Lung microvascular endothelial cell (primary cell): ENCODE data around the gene AKAP12. TPM values are rescaled to one million over a fixed set of nuclear protein-coding genes. Genes with fewer than 3 reads are reported as not detected.
A peak's percentile ranks its signal among the peaks of the same experiment; 100 is the strongest.

Experiments
- DNase-seq, 2 donors: peaks; one replicate each; pipeline versions ENCODE4 v3.0.0 to v3.0.0-alpha.2; 2010; ENCODE audit warnings: low read depth in 2 of 2
- total RNA-seq: library from RNA; depleted of rRNA; stranded (reverse); fragments of >200 nt; gene quantifications from 2 replicates; pipeline ENCODE4 v1.2.1, GENCODE V29; 2014

Gene AKAP12
- total RNA-seq, 1 donor from 2014 or later, result 900 TPM

DNA sequence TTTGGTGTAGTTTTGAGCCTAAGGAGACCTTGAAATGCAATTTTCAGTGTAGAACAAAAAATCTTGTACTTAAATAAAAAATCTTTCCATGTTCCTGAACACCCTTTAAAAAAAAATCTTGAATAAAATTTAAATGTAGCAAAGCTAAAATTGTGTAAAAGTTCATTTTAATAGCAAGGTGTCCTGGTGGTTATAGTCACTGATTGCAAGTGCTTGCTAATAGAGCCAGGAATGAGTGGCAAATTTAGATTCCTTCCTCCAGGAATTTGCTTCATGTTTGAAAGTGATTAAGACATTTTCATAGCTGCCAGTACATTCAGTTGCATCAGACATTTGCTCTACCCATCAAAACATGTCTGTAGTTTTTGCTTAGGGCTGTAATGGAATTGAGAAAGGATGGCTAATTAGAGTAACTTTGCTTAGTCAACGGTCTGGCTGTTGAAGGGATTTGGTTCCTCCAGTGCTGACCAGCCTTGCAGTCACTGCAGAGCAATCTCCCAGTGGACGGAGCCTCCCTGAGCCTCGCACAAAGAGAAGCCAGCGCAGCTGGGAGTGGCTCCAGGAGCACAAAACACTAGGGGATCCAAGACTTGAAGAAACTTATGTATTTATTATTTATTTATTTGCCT lies 36.5 kb downstream of the AKAP12 start:
- no peak for DNase-seq

DNA sequence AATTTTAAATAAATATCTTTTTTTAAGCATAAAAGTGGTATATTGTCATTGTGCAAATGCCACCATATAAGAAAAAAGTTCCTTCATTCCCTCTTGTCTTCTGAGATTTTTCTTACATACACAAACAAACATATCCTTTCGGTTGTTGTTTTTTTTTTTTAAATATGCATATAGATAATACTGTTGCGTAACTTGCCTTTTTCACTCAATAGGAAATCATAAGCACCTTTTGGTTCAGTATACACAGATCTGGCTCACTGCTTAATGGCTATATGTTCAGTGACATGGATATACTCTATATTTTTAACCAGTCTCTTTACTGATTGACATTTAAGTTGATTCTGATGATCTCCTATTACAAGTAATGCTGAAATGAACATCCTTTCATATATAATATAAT lies 40.1 kb downstream of the AKAP12 start:
- DNase-seq, result no peak

DNA sequence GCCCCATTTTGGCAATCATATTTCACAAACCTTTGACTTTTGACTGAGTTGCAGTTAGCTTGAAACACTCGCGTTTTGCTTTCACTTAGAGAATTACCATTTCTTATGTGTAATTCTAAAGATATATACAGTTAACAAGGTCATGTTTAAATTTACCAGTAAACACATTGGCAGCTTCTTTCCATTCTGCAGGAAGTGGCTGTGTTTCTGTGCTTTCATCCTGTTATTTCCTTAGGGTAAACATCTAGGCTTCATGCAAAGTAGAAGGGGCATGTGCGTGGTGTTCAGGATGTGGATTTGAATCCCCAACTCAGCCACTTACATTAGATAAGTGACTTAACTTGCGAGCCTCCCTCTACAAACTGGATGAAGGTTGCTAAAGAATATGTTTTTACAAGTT lies 41.1 kb downstream of the AKAP12 start:
- DNase-seq, result peak in 1 of 2 donors; percentile 12

DNA sequence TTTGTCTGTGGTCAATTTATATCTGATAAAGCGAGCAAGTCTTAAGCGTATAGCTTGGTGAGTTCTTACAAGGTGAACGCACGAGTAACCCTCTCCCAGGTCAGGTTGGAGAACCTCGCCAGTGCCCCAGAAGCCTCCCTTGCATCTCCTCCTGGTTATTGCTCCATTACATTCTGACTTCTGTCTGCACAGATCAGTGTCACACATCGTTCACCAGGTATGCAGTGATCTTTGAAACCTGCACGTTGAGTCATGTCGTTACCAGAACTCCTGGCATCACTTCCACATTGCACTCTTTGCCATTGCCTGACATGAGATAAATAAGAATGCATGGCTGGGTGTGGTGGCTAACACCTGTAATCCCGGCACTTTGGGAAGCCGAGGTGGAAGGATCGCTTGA lies 44.2 kb downstream of the AKAP12 start:
- peak in 1 of 2 donors; percentile 24 for DNase-seq

DNA sequence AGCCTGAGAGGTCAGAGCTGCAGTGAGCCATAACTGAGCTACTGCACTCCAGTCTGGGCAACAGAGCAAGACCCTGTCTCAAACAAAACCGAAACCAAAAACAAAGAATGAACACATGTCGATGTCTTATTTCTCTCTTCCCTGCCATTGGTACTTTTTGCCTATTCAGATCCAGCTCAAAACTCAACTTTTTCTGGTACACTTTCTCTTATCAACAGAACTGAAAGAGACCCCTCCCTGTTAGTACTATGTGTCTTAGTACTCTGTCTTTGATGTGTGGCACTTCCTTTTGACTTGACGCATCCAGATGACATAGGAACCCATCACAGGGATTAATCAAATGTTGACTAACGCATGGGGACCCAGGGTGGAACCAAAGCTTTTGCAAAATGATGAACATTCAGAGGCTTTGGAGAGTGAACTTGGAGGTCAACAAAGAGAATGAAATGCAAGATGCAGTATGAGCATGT lies 44.8 kb downstream of the AKAP12 start:
- peak; percentile 39 to 49 for DNase-seq

DNA sequence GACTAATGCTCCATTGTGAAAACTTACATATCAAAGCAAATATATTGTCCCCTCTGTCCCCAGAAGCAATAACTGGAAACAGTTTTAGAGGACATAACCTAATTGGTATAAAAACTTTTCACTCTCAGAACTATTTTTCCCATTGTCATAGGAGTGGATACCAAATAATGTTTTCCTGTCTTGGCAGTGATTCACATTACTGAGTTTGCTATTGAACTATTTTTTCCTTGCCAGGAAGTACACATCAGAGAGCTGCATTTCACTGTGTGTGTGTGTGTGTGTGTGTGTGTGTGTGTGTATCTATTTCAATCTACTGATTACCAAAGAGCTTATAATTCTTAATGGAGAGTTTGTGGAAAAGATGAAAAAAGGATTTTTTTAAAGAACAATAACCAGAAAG lies 45.4 kb downstream of the AKAP12 start:
- peak; percentile 91 to 96 for DNase-seq

DNA sequence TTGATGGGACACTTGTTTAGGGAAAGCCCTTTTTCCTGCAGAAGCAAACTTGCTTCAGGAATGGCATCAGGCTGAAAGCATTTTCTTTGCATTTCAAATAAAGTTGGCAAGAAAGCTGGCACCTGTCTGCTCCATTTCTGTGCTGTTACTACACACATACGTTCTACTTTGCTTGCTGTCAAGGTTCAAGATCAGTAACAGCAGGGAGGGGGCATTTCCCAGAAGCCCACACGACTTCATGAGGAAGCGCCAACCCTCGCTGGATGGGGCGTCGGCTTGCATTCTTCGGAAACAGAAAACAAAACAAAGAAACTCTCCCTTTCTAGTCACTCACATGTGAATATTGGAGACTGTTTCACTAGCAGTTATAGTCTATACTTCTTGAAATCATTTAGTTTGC lies 46.4 kb downstream of the AKAP12 start:
- peak; percentile 38 to 57 for DNase-seq

DNA sequence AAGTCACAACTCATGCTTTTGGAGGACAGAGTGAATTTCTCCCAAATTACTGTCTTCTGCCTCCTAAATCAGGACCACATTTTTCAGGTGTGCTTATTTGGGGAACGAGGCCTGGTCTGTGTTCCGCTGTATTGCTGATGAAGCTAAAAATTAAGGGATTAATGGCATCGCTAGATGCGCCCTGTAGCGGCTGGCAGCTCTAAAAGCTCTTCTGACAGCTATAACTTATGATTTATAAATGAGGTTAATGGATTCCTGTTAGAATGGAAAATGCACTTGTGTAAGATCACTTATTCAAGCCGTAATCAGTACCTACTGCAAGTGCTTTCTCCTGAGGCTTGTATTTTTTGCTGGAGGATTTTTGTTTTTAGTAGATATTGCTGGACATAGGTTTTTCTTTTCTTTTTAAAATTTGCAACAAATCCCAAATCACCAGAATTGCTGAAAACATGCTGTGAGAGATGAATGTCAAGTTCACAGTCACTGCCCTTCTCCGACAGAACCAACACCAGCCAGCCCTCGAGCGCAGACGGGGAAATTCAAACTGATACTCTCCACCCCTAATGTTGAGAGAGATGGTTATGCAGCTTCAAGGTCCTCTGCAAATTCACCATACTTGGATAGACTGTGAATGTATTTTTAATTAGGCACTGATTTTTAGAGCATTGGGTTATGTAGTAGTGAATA lies 49.1 kb downstream of the AKAP12 start:
- no peak for DNase-seq

DNA sequence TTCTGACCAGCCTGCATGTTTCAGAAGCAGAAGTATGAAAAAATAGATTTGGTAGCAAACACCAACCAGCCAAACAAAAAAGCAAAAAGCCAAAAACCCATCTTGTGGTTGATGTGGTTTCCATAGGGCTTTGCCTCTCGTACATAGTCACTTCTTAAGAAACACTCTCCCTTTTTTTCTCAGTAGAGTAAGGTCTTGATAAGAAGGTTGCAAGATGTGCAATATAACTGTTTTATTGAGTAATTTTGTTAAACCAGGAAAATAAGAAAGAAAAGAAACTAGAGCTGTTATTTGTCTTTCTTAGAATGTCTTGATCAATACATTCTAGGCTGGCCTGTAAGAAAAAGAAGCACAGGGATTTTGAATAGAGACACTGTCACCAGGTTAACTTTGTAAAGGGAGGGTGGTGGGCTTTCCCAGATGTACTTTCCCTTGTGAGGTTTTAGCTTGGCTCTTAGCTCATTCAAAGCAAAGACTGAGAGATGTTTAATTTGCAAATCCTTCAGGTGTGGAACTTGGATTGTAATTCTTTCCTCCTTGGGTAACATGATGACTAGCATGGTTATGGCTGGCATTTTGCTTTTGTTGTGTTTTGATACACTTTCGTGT lies 49.7 kb downstream of the AKAP12 start:
- no peak for DNase-seq

DNA sequence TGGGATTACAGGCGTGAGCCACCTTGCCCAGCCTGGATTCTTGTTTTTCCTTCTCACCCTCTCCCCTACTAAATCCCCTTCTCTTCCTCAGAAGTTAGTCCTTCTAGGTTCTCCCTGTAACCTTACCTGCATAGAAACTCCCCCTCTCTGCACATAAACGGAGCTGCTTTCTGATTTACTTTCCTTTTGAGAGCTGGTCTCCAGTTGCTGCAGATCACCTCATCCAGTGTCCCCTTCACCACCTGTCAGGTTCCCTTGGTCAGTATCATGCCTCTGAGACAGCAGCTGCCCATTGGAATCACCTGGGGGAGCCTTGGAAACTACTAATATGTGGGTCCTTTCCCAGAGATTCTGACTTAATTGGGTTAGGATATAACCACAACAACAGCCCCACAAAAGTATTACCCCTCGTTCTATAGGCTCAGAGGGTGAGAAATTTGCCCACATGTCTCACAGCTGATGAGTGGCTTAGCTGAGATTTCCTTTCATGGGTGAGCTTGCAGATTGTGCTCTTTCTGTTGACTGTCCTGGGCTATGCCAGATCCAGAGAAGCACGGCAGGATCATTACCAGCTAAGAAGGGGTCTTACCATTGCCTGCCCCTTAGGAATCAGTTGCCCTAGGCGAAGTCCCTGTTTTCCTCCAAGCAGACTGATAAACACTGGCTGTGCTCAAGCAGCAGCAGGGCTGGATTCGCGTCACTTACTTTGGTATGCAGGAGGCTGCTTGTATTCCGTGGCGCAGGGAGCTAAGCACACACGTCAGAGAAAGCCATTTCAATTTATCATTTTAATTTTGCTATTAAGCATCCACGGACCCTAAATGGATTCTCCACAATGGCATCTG lies 51.3 kb downstream of the AKAP12 start:
- no peak for DNase-seq

DNA sequence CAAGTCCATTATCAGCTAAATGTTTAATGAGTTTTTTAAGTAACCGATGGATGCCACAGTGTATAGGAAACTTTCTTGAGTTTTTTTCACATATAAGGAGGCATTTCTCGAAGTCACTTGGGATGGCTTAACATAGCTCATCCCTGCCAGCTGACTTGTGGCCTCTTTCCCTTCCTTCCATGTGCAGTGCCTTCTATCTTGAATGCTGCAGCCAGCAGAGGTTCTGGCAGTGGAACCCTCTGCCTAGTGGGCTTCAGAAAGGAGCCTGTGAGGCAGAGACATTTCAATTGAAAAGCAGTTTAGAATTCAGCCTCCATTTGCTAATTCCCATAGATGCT lies 51.9 kb downstream of the AKAP12 start:
- DNase-seq, result no peak

DNA sequence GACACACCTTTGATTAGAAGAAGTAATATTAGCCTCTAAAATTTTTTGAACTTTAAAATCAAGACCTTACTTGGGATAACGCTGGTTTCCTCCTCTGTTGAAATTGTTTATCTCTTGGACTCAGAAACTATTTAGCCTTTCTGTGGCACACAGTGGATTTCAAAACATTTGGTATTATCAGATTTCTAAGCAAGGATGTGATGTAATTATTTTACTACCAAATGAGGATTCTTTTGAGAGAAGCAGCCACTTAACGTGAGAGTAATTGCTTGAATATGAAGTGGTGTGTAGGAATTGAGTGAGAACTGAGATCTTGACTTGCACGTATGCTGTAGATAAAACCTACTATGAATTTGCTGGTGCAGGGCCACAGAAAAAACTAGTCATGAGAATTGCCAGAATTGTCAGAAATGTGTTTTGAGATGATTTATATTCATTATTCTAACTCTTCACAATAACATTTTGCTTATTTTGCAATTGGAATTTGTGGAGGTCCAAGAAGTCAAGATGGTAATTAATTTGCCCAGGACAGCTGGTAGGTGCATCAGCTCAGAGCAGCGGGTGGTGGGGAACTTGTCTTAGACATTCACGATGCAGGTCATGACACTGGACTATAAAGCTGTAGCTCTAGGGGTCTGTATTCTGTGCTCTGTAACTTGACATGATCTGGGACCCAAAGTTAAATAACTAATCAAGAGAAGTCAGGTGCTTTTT lies 53.4 kb downstream of the AKAP12 start:
- DNase-seq, result no peak

DNA sequence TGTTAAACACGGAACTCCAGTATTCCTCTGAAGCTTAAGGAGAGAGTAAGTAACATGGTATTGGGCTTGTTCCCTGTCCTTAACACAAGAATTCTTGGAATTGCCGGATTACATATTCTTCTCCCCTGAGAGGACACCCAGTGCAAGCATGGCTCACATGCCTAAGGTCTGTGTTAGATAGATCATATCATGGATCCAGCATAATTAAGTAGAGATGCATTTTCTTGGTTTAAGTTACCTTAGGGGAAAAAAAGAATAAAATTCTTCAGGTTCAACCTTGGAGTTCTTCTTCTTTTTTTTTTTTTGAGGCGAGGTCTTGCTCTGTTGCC lies 53.9 kb downstream of the AKAP12 start:
- no peak for DNase-seq

DNA sequence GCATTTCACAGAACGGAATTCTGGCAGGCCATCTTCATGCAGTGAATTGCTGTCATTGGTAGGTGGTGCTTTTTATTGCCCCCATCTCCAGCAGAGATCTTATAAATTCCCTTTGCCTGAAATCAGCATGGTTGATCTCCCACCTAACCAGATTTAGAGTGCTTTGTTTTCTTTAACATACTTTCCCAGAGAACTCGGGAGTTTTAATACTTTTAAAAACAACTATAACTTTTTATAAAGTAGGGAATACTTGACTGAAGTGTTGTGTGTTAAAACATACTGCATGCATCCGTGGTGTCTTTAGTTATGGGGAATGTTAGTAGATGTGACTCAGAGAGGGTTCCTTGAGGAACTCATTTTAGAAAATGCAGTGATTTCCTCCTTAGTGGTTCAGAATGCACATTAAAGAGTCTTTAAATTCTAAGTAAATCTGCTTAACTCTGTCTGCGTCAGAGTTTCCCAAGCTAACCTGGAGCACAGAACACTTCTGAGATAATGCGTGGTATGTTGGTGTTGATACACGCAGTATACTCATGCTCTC lies 54.9 kb downstream of the AKAP12 start:
- no peak for DNase-seq

DNA sequence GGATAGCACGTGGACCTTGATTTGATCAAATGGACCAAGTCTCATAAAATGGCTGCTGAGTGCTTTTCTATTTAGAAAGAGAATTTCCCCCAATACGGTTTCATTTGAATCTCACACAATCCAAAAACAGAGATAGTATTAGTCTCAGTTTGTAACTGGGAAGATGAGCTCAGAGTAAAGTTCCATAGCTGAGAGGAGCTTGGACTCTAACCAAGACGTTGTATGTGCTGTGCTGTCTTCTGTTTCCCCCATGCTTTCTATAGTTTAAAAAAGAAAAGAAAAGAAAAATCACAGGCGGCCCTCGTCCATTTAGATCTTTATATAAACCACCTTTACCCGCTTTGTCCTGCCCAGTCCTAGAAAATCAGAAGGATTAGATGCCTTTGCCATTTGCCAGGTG lies 58.1 kb downstream of the AKAP12 start:
- DNase-seq, result no peak

DNA sequence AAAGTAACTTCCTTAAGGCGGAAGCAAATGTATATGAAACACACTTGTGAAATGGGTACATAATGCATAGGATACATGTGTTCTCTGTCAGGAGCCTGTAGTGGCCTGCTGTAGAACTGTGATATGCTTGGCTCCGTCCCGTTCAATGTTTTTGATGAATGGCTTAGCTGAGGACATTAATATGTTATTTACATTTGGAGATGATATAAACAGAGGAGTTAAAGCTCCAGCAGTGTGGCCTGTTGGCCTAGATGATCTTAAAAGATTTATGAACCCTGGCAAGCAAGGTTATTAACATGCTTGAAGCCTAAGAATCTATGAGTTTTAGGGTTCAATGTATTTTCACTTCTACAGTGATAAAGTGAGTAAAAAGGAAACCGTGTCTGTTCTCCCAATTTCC lies 59.2 kb downstream of the AKAP12 start:
- no peak for DNase-seq

DNA sequence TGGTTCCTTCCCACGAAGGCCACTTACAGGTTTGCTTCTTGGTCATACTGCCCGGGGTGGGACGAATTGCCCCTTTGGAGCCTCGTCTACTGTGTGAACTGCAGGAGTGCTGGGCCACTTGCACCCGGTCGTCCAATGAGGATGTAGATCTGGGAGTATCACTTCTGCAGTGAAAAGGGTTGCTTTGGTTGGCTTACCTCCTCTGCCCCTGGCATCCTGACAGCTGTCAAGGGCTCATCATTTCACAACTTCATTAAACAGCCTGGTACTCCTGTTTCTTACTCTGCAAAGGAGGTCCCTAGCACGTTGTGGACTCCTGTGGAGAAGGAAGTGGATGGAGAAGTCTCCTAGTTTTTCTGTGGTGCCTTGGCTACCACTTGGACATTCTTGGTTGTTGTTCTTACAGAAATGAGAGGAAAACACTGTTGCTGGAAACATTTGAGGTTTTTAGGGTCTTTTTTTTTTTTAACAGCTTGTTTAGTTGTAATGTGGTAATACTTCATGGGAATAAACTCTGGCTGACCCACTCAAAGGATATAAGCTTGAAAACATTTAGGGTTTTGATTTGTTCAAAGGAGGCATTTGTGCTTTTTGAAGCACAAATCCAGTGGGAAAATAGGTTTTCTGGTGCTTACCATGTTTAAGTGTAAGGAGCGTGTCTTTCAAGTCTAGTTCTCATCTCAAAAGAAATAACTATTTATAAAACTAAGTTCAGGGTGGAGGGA lies 60.7 kb downstream of the AKAP12 start:
- peak in 1 of 2 donors; percentile 63 for DNase-seq

DNA sequence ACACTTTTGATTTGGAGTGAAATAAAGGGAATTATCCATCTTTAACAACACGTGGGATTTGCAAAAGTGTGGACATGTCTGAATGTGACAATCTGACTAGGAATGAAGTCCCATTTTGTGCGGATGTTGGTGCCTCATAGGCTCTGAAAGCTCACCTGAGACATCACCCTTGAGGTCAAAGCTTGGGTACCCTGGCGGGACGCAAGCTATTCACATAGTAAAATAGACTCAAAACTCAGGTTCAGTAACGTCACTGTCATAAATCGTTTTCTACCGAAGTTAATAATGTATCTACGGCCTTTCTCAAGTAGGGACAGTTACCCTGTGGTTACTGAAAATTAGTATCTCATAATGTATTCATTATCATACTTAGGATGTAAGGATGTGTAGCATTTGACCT lies 61.8 kb downstream of the AKAP12 start:
- DNase-seq, result no peak

DNA sequence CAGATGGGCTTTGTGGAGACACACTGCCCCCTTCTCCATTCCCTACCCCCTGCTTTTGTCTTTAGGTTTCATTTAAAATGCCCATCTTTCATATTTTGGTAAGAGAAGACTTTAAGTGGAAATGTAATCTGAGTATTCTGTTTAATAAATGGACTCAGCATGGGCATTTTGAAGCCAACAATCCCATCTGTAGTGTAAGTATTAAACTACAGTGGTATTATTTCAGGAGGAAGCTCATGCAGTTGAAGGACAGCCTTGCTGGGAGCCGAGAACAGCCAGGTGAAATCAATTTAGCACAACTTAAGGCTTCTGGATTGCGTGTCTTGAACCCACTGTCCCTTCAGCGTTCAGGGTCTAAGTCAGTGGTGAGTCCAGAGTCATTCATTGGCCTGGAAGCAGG lies 63.5 kb downstream of the AKAP12 start:
- DNase-seq, result no peak

DNA sequence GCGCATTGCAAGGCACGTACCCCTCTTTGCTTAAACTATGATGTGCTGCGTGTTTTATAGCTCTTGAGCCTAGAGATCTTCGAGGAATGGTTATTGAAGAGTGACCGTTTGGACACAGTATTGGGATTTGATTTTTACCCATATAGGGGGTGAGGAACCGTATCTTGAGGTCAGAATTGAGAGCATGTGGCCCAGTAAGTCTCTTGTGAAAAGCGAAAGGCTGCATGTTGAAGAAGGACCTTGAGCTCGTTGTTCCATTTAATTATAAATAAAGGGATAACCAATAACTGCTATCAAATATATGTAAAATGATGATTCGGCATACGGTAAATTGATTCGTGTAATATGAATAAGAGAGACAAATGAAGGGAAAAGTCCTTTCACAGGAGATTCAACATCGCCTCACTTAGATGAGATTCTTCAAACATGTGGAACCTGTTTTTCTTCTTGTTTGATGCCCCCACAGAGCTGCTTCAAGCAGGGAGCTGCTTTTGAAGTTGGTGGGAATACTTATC lies 66.6 kb downstream of the AKAP12 start:
- DNase-seq, result no peak
